ENCODE measurements around the gene KLF9. TPM values are rescaled to one million over a fixed set of nuclear protein-coding genes. Genes with fewer than 3 reads are reported as not detected.

The KLF9 gene
- total and polyA plus RNA-seq, 9 of the 15 experiments (the other 6 are each of a cell fraction or from before 2014, with no cell fraction given): 3.3 to 11.9 (median 6.9) TPM

- TF ChIP-seq PATZ1 (CRISPR knock-in tag; IDR thresholded peaks at IDR 0.05; ENCODE audit: borderline replicate concordance): no peak
- TF ChIP-seq ZNF407 (IDR thresholded peaks at IDR 0.05; ENCODE audit: low read depth): no peak
- TF ChIP-seq SMAD4 (CRISPR knock-in tag; conservative IDR thresholded peaks at IDR 0.05): peak; percentile 95
- TF ChIP-seq HINFP (tag; conservative IDR thresholded peaks at IDR 0.05; ENCODE audit: low read depth): no peak
- TF ChIP-seq NR4A1 (CRISPR knock-in tag; IDR thresholded peaks at IDR 0.05): no peak
- TF ChIP-seq NR4A1 (tag; IDR thresholded peaks at IDR 0.05): no peak
- TF ChIP-seq HEY1 (CRISPR knock-in tag; IDR thresholded peaks at IDR 0.05; ENCODE audit: borderline replicate concordance): no peak
- no peak for TF ChIP-seq SRSF9 (IDR thresholded peaks at IDR 0.05; ENCODE audit: borderline replicate concordance, low read depth, low read length)
- TF ChIP-seq MXI1 (IDR thresholded peaks at IDR 0.05; ENCODE audit: low read depth, low read length): peak; percentile 80
- no peak for TF ChIP-seq SIN3B (IDR thresholded peaks at IDR 0.05; ENCODE audit: low read depth)
- no peak for TF ChIP-seq POLR2G (IDR thresholded peaks at IDR 0.05; ENCODE audit: low read depth, low read length)
- no peak for TF ChIP-seq ERF (CRISPR knock-in tag; IDR thresholded peaks at IDR 0.05)
- TF ChIP-seq KAT8 (IDR thresholded peaks at IDR 0.05; ENCODE audit: low read depth): no peak
- TF ChIP-seq SLC30A9 (CRISPR knock-in tag; IDR thresholded peaks at IDR 0.05): no peak
- peak; percentile 88 for TF ChIP-seq FOXM1 (IDR thresholded peaks at IDR 0.05; ENCODE audit: low read depth)
- no peak for TF ChIP-seq FOXM1 (CRISPR knock-in tag; IDR thresholded peaks at IDR 0.05; ENCODE audit: low read depth)
- no peak for TF ChIP-seq USF2 (CRISPR knock-in tag; IDR thresholded peaks at IDR 0.05)
Observed at GRCh38 chr9:70398145-70398556, 16.3 kb downstream of the KLF9 start (continued).
